Activated T-cell treated with anti-CD3 and anti-CD28 coated beads for 1 hour (primary cell): ENCODE measurements around the gene ANKRD33.
A peak's percentile ranks its signal among the peaks of the same experiment; 100 is the strongest.
"Not testable (repeated sequence)": the region's sequence is repeated elsewhere in the genome, so short reads cannot be mapped to it uniquely, and the experiment has no call there.

Experiments
- DNase-seq: peaks from one replicate; pipeline ENCODE4 v3.0.0-alpha.2; 2020; ENCODE audit warnings: low read depth

The ANKRD33 gene

GRCh38 chr12:51879102-51879501, 8.8 kb upstream of the ANKRD33 start:
- no peak for DNase-seq

- no peak for DNase-seq
These were observed 4.6 kb upstream of the ANKRD33 start for GRCh38 chr12:51883295-51883694.

- no peak for DNase-seq
These were observed 3.8 kb upstream of the ANKRD33 start for GRCh38 chr12:51883998-51884675.

GRCh38 chr12:51884676-51885229, 3.1 kb upstream of the ANKRD33 start:
- DNase-seq: no peak

- DNase-seq: not testable (repeated sequence)
These were observed 2.4 kb upstream of the ANKRD33 start for GRCh38 chr12:51885294-51886020.

GRCh38 chr12:51886021-51886710, 1.7 kb upstream of the ANKRD33 start:
- DNase-seq: peak; percentile 26

- DNase-seq: no peak
These were observed 663 bp downstream of the ANKRD33 start for GRCh38 chr12:51888316-51889215.

- no peak for DNase-seq
These were observed 1.6 kb downstream of the ANKRD33 start for GRCh38 chr12:51889216-51890132.

- DNase-seq: no peak
These were observed 2.2 kb downstream of the ANKRD33 start for GRCh38 chr12:51890133-51890464.

GRCh38 chr12:51890511-51891171, 2.7 kb downstream of the ANKRD33 start:
- no peak for DNase-seq

GRCh38 chr12:51891843-51892242, 3.9 kb downstream of the ANKRD33 start:
- no peak for DNase-seq

- DNase-seq: no peak
These were observed 5.9 kb downstream of the ANKRD33 start for GRCh38 chr12:51893786-51894185.

- DNase-seq: no peak
These were observed 7.7 kb downstream of the ANKRD33 start for GRCh38 chr12:51895378-51896135.

- DNase-seq: no peak
These were observed 8.3 kb downstream of the ANKRD33 start for GRCh38 chr12:51896236-51896635.

GRCh38 chr12:51897181-51897580, 9.3 kb downstream of the ANKRD33 start:
- DNase-seq: no peak

GRCh38 chr12:51898506-51898905, 10.6 kb downstream of the ANKRD33 start:
- no peak for DNase-seq

- no peak for DNase-seq
These were observed 11.0 kb downstream of the ANKRD33 start for GRCh38 chr12:51898937-51899336.

GRCh38 chr12:51900323-51900889, 12.5 kb downstream of the ANKRD33 start:
- no peak for DNase-seq
